GM18909 (cell line): ENCODE results near the gene GAS2.

Experiments
- ATAC-seq: cut with Tn5 transposase; IDR thresholded peaks from one replicate; pipeline ENCODE4 v1.9.1; 2021; ENCODE audit warnings: mild to moderate bottlenecking; ENCODE audit not compliant: unreplicated experiment, poor library complexity

Gene GAS2

DNA sequence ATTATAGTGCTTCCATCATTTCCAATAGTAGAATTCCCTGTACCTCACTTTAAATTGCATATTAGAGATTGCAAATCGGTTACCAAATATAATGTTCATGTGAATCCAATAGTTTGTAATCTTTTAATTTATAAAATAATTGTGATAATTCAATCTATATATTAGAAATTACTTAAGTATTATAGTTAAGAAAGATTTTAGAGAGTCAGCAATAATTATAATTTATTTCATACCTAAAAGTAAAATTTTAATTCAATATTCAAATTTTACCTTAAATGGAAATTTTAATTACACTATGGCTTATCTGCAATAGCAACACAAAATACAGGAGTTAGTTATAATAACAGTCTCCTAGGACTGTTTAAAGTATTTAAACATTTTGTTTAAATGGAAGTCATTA, 180.3 kb downstream of the GAS2 start:
- no peak for ATAC-seq

GRCh38 chr11:22851477-22851876, 185.1 kb downstream of the GAS2 start:
- no peak for ATAC-seq

DNA sequence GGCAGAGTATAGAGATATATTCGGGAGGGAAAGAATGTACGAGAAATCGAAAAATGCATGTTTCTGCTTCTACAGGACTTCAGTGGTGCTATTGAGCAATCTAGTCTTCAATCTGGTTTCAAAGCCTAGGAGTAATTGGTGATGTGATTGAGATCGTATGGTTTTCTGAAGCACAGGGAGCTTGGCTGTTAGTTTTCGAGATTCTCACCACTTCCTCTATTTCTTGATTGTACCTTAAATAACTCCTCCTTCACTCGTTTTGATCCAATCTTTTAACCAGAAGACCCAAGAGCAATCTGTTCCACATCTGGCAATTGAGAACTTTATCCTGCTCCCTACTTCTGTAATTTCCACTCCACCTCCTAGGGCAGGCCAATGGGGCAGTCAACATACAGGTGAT, 193.3 kb downstream of the GAS2 start:
- no peak for ATAC-seq

DNA sequence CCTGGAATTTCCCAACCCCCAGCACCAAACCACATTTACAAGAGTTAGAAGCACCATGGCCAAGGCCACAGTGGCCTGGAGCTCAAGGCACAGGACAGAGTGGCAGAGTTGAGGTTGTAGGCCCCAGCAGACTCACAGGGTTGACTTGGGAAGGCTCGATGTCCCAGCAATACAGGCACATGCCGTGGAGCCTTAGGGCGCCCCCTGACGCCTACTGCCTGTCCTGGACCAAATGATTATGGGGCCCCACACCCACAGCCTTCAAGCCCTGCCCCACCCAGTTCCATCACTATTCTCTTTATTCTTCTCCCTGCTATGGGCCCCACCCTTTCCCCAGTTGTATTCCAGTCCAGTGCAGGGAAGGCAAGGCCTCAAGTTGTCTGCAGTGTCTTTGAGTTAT, 193.8 kb downstream of the GAS2 start, which contains the start of gene CCDC179:
Gene CCDC179 (minus strand): TSS at position 234 of the 400 bp plus-strand sequence. CDS start 53 bp downstream, at position 181.
- no peak for ATAC-seq
